Right lobe of liver (tissue), 4 donors: Measurements from ENCODE around the gene OVCA2.

Experiments
- CTCF ChIP-seq, 4 donors: fragments of 200-600 bp in 3 of 4; fragments of 450-650 bp in 1 of 4; IDR thresholded peaks; one replicate each; pipeline versions ENCODE4 v1.5.1 to v1.8.0; 2016 to 2022; ENCODE audit warnings: antibody characterized with exemption in 4 of 4, mild to moderate bottlenecking in 2 of 4
- POLR2A ChIP-seq: fragments of 450-650 bp; IDR thresholded peaks from one replicate; pipeline ENCODE4 v1.6.1; 2017; ENCODE audit warnings: antibody characterized with exemption, mild to moderate bottlenecking
- donor health status: DM: no; HTN: no; CAD: no.
- donor health status: DM: no; HTN: no; CAD: no.
- donor health status: DM: no; HTN: yes; CAD: no.

GRCh38 chr17:2051061-2051932, 9.5 kb downstream of the OVCA2 start:
- no peak for TF ChIP-seq POLR2A
- no peak for TF ChIP-seq CTCF (IDR thresholded peaks at IDR 0.05)
